HG03108 (cell line): ENCODE measurements around the gene GAS6.
"Not testable (repeated sequence)": the region's sequence is repeated elsewhere in the genome, so short reads cannot be mapped to it uniquely, and the experiment has no call there.

Source experiments
- ATAC-seq: cut with Tn5 transposase; IDR thresholded peaks from one replicate; pipeline ENCODE4 v1.9.1; 2021; ENCODE audit warnings: moderate library complexity; ENCODE audit not compliant: unreplicated experiment

GAS6 gene

DNA sequence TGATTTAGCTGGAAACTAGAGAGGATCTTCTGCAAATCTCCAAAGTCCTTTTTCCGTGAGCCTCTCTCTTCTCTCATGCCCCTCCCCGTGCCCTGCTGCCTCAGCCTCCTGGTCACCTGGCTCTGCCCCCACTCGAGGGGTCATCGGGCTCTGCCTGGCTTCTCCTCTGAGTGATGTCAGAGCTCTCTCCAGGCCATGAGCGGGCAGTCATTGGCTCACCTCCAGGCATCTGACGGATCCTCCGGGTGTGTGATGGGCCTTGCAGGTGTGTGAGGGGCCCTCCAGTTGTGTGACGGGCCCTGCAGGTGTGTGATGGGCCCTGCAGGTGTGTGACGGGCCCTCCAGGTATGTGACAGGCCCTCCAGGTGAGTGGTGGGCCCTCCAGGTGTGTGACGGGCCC is 10.3 kb upstream of the GAS6 start:
- no peak for ATAC-seq

GRCh38 chr13:113869263-113869662 is 5.4 kb upstream of the GAS6 start:
- no peak for ATAC-seq

GRCh38 chr13:113867913-113868312 is 4.0 kb upstream of the GAS6 start:
- ATAC-seq: not testable (repeated sequence)

- no peak for ATAC-seq
Measured at GRCh38 chr13:113865427-113865826, 1.6 kb upstream of the GAS6 start.

DNA sequence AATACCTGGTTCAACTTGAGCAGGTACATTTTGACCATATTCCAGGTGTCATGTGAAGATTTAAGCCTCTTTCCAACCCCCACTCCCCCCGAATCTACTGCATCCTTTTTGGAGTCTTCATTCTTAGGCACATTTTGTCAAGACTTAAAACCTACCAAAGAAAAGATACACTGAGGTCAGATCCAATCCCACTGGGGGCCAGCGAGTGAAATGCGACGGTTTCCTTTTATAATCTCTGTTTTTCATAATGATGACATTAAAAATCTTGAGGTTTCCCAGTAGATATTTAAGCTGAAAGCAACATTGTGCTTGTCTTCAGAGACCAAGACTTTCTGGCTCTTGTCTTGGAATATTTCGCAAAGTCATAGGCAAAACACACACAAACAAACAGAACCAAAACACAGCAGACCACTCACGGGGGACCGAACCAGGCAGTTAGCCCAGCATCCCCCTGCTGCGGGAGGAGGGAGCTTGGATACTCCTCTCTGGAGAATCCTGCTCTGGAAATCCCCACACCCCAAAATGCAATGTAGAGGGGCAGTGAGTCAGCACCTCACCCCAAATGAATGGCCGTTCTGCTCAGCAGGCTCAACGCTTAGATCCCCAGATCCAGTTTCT is 506 bp upstream of the GAS6 start:
- no peak for ATAC-seq

DNA sequence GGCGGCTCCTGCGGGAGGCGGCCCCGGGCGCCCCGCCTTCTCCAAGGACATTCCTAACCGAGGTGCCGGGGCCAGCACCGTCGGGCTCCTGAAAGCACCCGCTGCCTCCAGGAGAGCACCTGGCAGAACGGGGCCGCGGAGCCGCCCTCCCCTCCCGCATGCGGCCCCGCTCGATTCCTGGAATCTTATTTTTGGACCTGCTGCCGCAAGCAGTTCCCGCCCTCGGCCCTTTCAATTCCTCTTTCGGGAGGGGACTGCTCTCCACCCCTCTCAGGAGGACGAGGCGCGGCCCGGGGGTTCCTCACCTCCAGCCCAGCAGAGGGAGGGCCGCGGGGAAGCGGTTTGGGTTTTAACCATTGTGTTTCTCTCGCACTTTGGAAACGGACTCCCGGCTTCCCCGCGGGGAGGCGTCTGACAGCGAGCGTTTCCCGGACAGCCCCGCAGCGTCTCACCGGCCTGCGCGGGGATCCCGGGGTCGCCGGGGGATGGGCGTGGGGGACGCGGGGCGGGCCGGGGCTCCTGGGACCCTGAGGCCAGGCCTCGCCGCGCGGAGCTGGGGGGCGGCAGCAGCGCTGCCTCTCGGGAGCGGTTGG is 849 bp downstream of the GAS6 start:
- ATAC-seq: no peak

- no peak for ATAC-seq
Measured at GRCh38 chr13:113862191-113862930, 1.5 kb downstream of the GAS6 start.

DNA sequence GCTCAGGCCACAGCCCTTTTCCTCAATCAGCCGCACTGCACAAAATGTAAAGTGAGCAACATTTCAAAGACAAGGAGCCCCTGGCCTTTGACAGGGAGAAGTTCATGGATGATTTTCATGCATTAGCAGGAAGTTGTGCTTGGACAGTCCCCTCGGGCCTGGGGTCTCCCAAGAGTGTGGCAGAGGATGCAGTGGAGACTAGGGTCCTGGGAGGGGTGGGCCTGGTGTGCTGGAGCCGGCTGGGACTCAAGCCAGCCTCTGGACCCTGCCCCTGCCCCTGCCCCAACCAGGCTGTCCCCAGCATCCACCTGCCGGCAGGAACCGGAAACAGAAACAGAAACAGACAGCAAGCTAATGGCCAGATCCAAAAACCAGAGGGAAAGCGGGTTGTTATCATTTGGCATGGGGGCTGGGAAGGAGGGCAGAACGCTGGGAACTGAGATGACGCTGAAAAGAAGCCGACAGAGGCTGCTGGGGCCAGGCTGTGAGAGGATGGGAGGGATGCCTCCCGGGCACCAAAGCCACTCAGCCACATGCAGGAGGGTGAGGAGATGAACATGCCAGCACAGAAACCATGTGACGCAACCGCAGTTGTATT is 2.3 kb downstream of the GAS6 start:
- no peak for ATAC-seq

DNA sequence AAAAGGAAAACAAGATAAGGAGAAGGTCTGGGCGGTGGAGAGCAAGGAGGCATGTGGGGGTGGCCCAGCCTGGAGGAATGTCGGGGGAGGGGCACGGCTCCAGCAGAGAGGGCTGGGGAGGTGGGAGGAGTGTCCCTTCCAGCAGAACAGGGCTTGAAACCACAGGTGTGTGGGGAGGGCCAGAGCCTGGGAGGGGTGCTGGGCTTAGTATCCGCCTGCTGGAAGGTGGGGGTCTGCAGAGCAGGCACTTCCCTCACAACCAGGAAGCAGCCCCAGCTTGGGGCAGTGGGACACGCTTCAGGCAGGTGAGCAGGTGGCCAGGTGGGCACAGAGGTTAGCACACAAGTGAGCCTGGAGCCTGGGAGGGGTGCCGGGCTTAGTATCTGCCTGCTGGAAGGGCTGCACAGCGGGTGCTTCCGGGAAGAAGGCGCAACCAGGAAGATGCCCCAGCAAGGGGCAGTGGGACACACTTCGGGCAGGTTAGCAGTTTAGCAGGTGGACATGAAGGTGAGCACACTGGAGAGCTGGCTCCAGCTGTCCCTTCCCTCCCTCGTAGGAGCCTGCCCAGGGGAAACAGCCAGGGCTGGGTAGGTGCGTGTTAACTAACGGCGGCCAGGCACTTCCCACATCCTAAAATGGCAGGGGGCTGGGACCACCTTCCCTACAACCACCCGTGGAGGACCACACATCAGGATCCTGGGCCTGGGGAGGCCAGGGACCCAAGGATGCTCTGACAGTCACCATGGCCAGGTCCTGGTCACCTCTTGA is 3.0 kb downstream of the GAS6 start:
- ATAC-seq: no peak

DNA sequence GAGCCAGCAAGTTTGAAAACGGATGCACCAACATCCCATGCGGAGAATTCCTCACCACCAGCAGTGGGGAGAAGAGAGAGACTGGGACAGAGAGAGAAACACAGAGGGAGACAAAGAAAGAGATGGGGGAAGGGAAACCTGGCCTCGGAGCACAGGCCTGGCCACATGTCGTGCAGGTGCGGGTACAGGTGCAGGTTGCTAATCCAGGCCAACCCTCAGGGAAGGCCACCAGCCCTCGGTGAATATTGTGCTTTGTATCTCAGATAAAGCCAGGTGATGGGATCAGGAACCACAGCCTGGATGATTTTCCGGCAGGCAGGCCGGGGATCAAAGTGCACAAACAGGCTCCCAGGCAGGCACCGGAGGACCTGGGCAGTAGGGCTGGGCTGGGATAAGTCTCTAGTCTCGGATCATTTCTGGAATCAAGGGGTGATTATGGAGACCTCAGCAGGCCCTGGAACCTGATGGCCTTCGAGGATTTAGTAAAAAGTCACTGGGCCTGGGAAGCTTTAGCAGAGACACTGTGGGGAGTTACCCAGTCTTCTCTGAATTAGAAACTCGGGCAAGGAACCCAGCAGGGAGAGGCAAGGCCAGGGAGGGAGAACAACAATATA is 3.7 kb downstream of the GAS6 start:
- no peak for ATAC-seq

DNA sequence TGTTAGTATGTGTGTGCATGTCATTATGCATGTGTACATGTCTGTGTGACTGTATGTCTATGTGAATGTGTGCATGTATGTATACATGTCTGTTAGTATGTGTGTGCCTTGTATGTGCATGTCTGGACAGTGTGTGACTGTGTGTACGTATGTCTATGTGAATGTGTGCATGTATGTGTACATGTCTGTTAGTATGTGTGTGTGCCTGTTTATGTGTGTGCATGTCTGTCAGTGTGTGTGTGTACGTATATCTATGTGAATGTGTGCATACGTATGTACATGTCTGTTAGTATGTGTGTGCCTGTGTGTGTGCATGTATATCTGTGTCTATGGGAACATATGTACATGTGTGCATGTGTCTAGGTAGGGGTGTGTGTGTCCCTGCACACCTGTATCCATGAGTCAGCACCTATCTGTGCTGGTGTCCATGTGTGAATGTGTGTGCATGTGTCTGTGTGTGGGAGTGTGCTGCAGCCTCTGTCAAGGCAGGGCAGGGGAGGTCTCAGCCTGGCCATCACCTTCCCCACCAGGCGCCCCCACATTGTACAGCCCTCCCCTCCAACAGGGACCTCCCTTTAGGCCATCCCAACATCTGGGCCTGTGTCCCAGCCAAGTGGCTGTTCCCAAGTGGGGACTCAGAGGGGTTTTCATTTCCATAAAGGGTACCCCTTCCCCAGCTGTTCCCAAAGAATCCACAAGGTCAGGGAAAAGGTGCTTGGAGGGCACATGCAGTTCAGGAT is 4.4 kb downstream of the GAS6 start:
- ATAC-seq: no peak

DNA sequence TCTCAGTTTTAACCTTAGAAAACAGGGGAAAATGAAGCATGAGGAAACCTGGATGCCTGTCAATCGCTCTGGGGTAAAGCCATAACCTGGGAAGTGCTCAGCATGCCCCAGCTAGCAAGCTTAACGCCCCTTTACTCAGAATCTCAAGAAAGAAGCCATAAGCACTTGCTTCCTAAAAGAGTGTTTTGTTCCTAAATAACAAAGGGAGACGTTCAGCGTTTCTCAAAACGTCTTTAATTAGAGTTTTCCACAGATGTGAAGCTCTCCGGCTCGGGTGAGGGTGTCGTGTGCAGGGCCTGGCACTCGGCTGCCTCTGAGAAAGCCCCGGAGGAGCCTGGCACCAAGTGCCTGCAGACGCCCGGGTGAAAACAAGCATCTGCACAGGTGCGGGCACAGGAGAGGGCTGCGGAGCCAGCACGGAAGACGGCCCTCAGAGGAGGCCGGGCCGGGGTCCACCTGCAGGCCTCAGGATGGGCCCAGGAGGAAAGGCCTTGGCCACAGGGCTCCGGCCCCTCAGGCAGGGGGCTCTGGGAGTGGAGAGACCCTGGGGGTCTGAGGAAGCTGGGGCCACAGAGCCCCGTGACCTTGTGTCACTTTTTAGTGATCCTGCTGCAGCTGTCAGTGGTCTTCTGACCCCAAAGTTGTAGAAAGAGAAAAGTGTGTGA is 6.2 kb downstream of the GAS6 start:
- no peak for ATAC-seq

DNA sequence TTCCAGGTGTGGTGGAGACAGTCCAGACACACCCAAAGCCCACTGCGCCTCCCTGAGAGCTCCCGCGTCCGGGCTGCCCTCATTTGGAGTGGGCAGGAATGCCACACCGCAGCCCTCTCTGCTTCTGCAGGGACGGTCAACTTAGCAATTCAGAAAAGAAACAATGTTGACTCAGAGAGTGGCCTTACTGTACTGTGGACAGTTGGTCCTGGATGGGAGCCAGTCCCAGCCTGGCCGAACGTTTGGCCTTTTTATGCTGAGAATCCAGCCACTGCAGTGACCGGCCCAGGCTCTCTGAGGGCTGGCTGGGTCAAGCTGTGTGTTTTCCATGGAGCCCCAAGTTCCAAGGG is 7.2 kb downstream of the GAS6 start:
- no peak for ATAC-seq

GRCh38 chr13:113855931-113856715 is 7.8 kb downstream of the GAS6 start:
- no peak for ATAC-seq

DNA sequence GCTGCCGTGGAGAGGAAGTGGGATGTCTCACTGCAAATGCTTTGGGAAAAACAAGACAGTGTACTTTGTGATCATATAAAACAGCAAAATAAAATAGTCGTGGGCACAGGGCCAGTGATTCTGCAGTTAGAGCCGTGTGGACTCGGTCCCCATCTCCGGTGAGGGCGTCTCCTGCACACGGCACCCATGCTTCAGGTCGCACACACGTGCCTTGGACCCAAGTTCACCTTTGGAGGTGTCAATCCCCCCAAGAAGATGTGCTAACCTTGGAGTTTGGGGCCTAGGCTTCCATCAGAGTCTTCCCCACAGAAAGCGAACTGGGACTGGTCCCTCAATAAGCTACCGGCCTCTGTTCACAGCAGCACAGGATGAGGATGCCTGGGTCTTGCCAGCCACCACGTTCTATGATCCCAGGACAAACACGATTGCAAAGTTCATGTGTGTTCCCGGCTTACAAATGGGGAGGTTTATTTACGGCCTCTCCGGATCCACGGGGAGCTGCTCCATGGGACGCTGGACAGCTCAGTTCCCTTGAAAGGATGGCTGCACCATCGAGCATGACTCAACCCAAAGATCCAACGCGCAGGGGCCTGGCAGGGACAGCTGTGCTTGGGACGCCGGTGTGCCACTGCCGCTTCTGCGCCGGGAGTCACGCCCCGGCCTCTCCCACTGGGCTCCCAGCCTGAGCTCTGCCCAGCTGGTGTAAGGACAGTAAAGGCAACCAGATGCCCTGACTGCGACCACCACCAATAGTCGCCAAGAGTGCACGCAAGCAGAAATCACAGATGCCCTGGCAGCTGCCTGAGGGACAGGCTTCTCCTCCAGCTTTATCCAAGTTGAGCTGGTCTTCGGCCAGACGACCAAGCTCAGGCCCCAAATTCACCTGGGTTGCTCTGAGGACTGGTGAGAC is 8.6 kb downstream of the GAS6 start:
- ATAC-seq: no peak

DNA sequence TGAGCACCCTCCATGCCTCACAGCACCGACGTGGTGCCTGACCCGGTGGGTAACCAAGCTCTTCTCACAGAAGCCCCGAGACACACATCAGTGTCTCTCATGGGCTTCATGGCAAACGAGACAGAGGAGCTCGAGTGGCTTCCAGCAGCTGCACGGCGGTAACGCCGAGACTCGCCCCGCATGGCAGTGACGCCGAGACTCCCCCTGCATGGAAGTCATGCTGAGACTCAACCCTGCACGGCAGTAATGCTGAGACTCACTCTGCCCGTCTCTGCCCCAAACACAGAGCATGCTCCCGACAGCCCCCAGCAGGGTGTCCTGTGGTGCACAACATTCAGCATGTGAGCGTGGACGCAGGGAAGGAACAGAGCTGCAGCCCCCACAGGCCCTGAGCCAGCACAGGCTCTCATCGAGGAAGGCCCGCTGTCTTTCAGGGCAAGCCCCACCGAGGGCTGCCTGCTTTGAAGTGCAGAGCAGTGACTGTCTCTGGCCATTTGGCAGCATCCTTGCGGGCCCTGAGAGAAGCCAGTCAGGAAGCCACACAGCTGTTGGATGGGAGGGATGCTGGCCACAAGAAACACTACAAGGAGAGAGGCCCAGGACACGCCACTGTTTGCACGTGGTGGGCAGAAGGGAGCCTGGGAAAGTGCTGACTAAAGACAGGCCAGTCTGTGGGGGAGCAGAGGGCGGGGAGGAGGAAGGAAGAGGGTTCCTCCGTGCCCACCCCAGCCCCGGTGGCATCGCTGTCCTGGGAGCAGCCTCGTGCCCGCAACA is 9.5 kb downstream of the GAS6 start:
- ATAC-seq: no peak
